Measurements from ENCODE around the gene TAS2R46. TPM values are rescaled to one million over a fixed set of nuclear protein-coding genes. Genes with fewer than 3 reads are reported as not detected.
"Not testable (repeated sequence)": the region's sequence is repeated elsewhere in the genome, so short reads cannot be mapped to it uniquely, and the experiment has no call there.

TAS2R46 gene
- total RNA-seq, 1 donor from 2014 or later, result 1.5 TPM

- no peak for TF ChIP-seq CTCF (IDR thresholded peaks at IDR 0.05)
- peaks cover 13% of the 10 kb centered on the region for H3K9me3 Mint-ChIP-seq (ENCODE audit: unreplicated experiment)
- no peaks in the 10 kb centered on the region for H3K27me3 Mint-ChIP-seq (ENCODE audit: unreplicated experiment)
- H3K4me1 Mint-ChIP-seq (ENCODE audit: unreplicated experiment), result peaks cover 8% of the 10 kb centered on the region
- H3K4me3 Mint-ChIP-seq (ENCODE audit: unreplicated experiment), result no peak overlapping the region
- no peak for DNase-seq (ENCODE audit: extremely low spot score, unreplicated experiment)
- H3K27ac Mint-ChIP-seq (ENCODE audit: unreplicated experiment), result no peak overlapping the region
- H3K36me3 Mint-ChIP-seq (ENCODE audit: unreplicated experiment), result peaks cover 20% of the 10 kb centered on the region
Measured at GRCh38 chr12:11039171-11039570, 22.9 kb downstream of the TAS2R46 start.

GRCh38 chr12:11033959-11034358 is 28.1 kb downstream of the TAS2R46 start:
- not testable (repeated sequence) for H3K9me3 Mint-ChIP-seq (ENCODE audit: unreplicated experiment); H3K4me1 Mint-ChIP-seq (ENCODE audit: unreplicated experiment); H3K4me3 Mint-ChIP-seq (ENCODE audit: unreplicated experiment); DNase-seq (ENCODE audit: extremely low spot score, unreplicated experiment); H3K27ac Mint-ChIP-seq (ENCODE audit: unreplicated experiment); H3K27me3 Mint-ChIP-seq (ENCODE audit: unreplicated experiment)
- peaks cover 21% of the 10 kb centered on the region for H3K36me3 Mint-ChIP-seq (ENCODE audit: unreplicated experiment)

GRCh38 chr12:11031307-11031706 is 30.8 kb downstream of the TAS2R46 start, which contains the start of gene TAS2R31:
TAS2R31 (minus strand) TSS chr12:11031407; CDS start chr12:11031335, 72 bp downstream.
- TF ChIP-seq CTCF (IDR thresholded peaks at IDR 0.05), result no peak
- DNase-seq (ENCODE audit: extremely low spot score, unreplicated experiment), result no peak
- H3K4me3 Mint-ChIP-seq (ENCODE audit: unreplicated experiment), result no peak within 1 kb of the TSS
- H3K27me3 Mint-ChIP-seq (ENCODE audit: unreplicated experiment), result no peaks in the 10 kb centered on the region
- H3K27ac Mint-ChIP-seq (ENCODE audit: unreplicated experiment), result no peak within 1 kb of the TSS
- H3K4me1 Mint-ChIP-seq (ENCODE audit: unreplicated experiment), result no peaks in the 10 kb centered on the region
- no peaks in the 10 kb centered on the region for H3K9me3 Mint-ChIP-seq (ENCODE audit: unreplicated experiment)
- peaks cover 22% of the 10 kb centered on the region for H3K36me3 Mint-ChIP-seq (ENCODE audit: unreplicated experiment)

- H3K4me1 Mint-ChIP-seq (ENCODE audit: unreplicated experiment), result no peaks in the 10 kb centered on the region
- H3K27ac Mint-ChIP-seq (ENCODE audit: unreplicated experiment), result no peak overlapping the region
- no peak for DNase-seq (ENCODE audit: extremely low spot score, unreplicated experiment)
- H3K9me3 Mint-ChIP-seq (ENCODE audit: unreplicated experiment), result peaks cover 18% of the 10 kb centered on the region
- H3K4me3 Mint-ChIP-seq (ENCODE audit: unreplicated experiment), result no peak overlapping the region
- H3K27me3 Mint-ChIP-seq (ENCODE audit: unreplicated experiment), result no peaks in the 10 kb centered on the region
- peaks cover 28% of the 10 kb centered on the region for H3K36me3 Mint-ChIP-seq (ENCODE audit: unreplicated experiment)
- peak; percentile 9 for TF ChIP-seq CTCF (IDR thresholded peaks at IDR 0.05)
Measured at GRCh38 chr12:11026118-11026517, 36.0 kb downstream of the TAS2R46 start.

GRCh38 chr12:11023387-11023786 is 38.7 kb downstream of the TAS2R46 start:
- peaks cover 27% of the 10 kb centered on the region for H3K36me3 Mint-ChIP-seq (ENCODE audit: unreplicated experiment)
- H3K9me3 Mint-ChIP-seq (ENCODE audit: unreplicated experiment), result peaks cover 18% of the 10 kb centered on the region
- TF ChIP-seq CTCF (IDR thresholded peaks at IDR 0.05), result no peak
- no peak overlapping the region for H3K27ac Mint-ChIP-seq (ENCODE audit: unreplicated experiment)
- H3K27me3 Mint-ChIP-seq (ENCODE audit: unreplicated experiment), result no peaks in the 10 kb centered on the region
- DNase-seq (ENCODE audit: extremely low spot score, unreplicated experiment), result no peak
- H3K4me3 Mint-ChIP-seq (ENCODE audit: unreplicated experiment), result no peak overlapping the region
- no peaks in the 10 kb centered on the region for H3K4me1 Mint-ChIP-seq (ENCODE audit: unreplicated experiment)

- Mint-ChIP-seq H3K4me1 (ENCODE audit: unreplicated experiment) (no peaks in the 10 kb centered on the region), H3K9me3 (ENCODE audit: unreplicated experiment) (peaks cover 18% of the 10 kb centered on the region), H3K27ac (ENCODE audit: unreplicated experiment) (no peak within 1 kb of the TSS), H3K36me3 (ENCODE audit: unreplicated experiment) (peaks cover 26% of the 10 kb centered on the region), H3K4me3 (ENCODE audit: unreplicated experiment) (no peak within 1 kb of the TSS), H3K27me3 (ENCODE audit: unreplicated experiment) (no peaks in the 10 kb centered on the region)
- no peak for DNase-seq (ENCODE audit: extremely low spot score, unreplicated experiment)
- TF ChIP-seq CTCF (IDR thresholded peaks at IDR 0.05), result no peak
Measured at GRCh38 chr12:11022520-11022919, 39.6 kb downstream of the TAS2R46 start, which contains the start of gene TAS2R19. TAS2R19 (minus strand) TSS chr12:11022620; CDS start chr12:11022571, 49 bp downstream.

Data from osteocyte (in vitro differentiated cells).